OCI-LY1 (cell line): ENCODE data around the gene MACROH2A2.

Experiments
- EZH2 ChIP-seq: fragments of 200-600 bp; sonication (generic), shearing (Covaris generic); IDR thresholded peaks from 2 replicates; pipeline ENCODE4 v1.8.0; 2017; ENCODE audit warnings: borderline replicate concordance, mixed run types, mild to moderate bottlenecking, antibody characterized with exemption, low read length, moderate library complexity, mixed read lengths
- TF ChIP-seq, protein P1 (sequence below): fragments of 200-600 bp; sonication (generic), shearing (Covaris generic); IDR thresholded peaks from 2 replicates; pipeline ENCODE4 v1.5.1; 2017; ENCODE audit warnings: mild to moderate bottlenecking, antibody characterized with exemption, low read length, moderate library complexity, mixed read lengths

DNA sequence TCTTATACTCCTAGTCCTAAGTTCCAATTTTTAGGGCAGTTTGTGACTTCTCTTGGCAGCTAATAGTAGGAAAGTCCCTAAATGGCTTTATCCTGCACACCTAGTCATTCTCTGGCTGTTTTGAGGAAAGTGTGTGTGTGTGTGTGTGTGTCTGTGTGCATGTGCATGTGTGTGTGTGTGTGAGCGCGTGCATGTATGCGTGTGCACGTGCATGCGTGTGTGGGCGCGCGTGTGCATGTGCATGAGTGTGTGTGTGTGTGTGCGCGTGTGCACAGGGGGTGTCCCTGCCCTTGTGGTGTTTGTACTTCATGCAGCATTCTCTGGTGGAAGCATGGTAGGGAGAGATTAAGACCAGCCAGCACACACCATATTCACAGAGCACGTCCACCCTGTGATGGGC, 18.2 kb downstream of the MACROH2A2 start:
- TF ChIP-seq, protein P1, sequence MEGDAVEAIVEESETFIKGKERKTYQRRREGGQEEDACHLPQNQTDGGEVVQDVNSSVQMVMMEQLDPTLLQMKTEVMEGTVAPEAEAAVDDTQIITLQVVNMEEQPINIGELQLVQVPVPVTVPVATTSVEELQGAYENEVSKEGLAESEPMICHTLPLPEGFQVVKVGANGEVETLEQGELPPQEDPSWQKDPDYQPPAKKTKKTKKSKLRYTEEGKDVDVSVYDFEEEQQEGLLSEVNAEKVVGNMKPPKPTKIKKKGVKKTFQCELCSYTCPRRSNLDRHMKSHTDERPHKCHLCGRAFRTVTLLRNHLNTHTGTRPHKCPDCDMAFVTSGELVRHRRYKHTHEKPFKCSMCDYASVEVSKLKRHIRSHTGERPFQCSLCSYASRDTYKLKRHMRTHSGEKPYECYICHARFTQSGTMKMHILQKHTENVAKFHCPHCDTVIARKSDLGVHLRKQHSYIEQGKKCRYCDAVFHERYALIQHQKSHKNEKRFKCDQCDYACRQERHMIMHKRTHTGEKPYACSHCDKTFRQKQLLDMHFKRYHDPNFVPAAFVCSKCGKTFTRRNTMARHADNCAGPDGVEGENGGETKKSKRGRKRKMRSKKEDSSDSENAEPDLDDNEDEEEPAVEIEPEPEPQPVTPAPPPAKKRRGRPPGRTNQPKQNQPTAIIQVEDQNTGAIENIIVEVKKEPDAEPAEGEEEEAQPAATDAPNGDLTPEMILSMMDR = no peak
- no peak for TF ChIP-seq EZH2
